WTC11 (cell line): ENCODE results near the gene EPN3. TPM values are rescaled to one million over a fixed set of nuclear protein-coding genes. Genes with fewer than 3 reads are reported as not detected.

Experiments used
- ATAC-seq: fragments of 200-7000 bp; cut with Tn5 transposase; 2 replicates; pipeline ENCODE4 v1.10.0; 2021; ENCODE audit warnings: mild to moderate bottlenecking, moderate library complexity
- CTCF ChIA-PET: fragments of 300-600 bp; sonication (Branson Sonifier 250); formaldehyde crosslinking; loops from one replicate; lab custom pipeline; 2021; ENCODE audit warnings: antibody characterized with exemption; lab: Charles Lee
- POLR2A ChIA-PET: fragments of 350-600 bp; sonication (Branson Sonifier 250); formaldehyde crosslinking; loops from one replicate; lab custom pipeline; 2021; ENCODE audit warnings: antibody characterized with exemption; lab: Charles Lee
- DNase-seq: peaks from one replicate; pipeline ENCODE4 v3.0.0; 2021; ENCODE audit warnings: low spot score
- H3K27ac Mint-ChIP-seq: 2 replicates; pipeline ENCODE4 v1.8.0; 2021; ENCODE audit warnings: mixed read lengths
- H3K27me3 Mint-ChIP-seq: 2 replicates; pipeline ENCODE4 v1.8.0; 2021; ENCODE audit warnings: low read depth, mild to moderate bottlenecking, moderate library complexity, mixed read lengths
- H3K36me3 Mint-ChIP-seq: 2 replicates; pipeline ENCODE4 v1.8.0; 2021; ENCODE audit warnings: mixed read lengths
- H3K4me1 Mint-ChIP-seq: 2 replicates; pipeline ENCODE4 v1.8.0; 2022; ENCODE audit warnings: mixed read lengths
- H3K4me3 Mint-ChIP-seq: 2 replicates; pipeline ENCODE4 v1.8.0; 2021; ENCODE audit warnings: mild to moderate bottlenecking, moderate library complexity, mixed read lengths
- H3K9me3 Mint-ChIP-seq: 2 replicates; pipeline ENCODE4 v1.8.0; 2021; ENCODE audit warnings: mixed read lengths
- AFF4 ChIP-seq: sonication (generic); formaldehyde crosslinking; IDR thresholded peaks from 2 replicates; pipeline ENCODE4 v1.8.1; 2023; ENCODE audit warnings: mild to moderate bottlenecking, missing genetic modification reagents, borderline replicate concordance
- ATF1 ChIP-seq: sonication (generic); formaldehyde crosslinking; IDR thresholded peaks from 2 replicates; pipeline ENCODE4 v1.8.1; 2023; ENCODE audit warnings: mild to moderate bottlenecking, moderate library complexity, missing genetic modification reagents
- CDX4 ChIP-seq: fragments of 250-450 bp; sonication (Bioruptor Pico); IDR thresholded peaks from 2 replicates; pipeline ENCODE4 v1.9.0; 2021; ENCODE audit warnings: moderate library complexity, mild to moderate bottlenecking, inconsistent platforms, borderline replicate concordance
- FOXJ3 ChIP-seq: sonication (generic); formaldehyde crosslinking; IDR thresholded peaks from 2 replicates; pipeline ENCODE4 v1.9.0; 2021; ENCODE audit warnings: missing genetic modification reagents, mild to moderate bottlenecking, borderline replicate concordance
- FOXK1 ChIP-seq: sonication (generic); formaldehyde crosslinking; IDR thresholded peaks from 2 replicates; pipeline ENCODE4 v1.8.0; 2022; ENCODE audit warnings: mild to moderate bottlenecking, moderate library complexity, missing genetic modification reagents
- FOXP1 ChIP-seq: sonication (generic); formaldehyde crosslinking; IDR thresholded peaks from 2 replicates; pipeline ENCODE4 v1.8.0; 2022; ENCODE audit warnings: missing genetic modification reagents, mild to moderate bottlenecking, moderate library complexity, borderline replicate concordance
- IRF1 ChIP-seq: sonication (generic); formaldehyde crosslinking; IDR thresholded peaks from 2 replicates; pipeline ENCODE4 v1.8.0; 2023; ENCODE audit warnings: missing genetic modification reagents
- MXD4 ChIP-seq: fragments of 250-450 bp; sonication (Bioruptor Pico); IDR thresholded peaks from 2 replicates; pipeline ENCODE4 v1.8.0; 2021; ENCODE audit warnings: mild to moderate bottlenecking, moderate library complexity, borderline replicate concordance
- NFE2L1 ChIP-seq: sonication (generic); formaldehyde crosslinking; IDR thresholded peaks from 2 replicates; pipeline ENCODE4 v1.8.1; 2023; ENCODE audit warnings: missing genetic modification reagents
- OVOL2 ChIP-seq: fragments of 250-450 bp; sonication (Bioruptor Pico); IDR thresholded peaks from 2 replicates; pipeline ENCODE4 v1.9.0; 2021; ENCODE audit warnings: mild to moderate bottlenecking, borderline replicate concordance
- PRRX2 ChIP-seq: fragments of 250-450 bp; sonication (Bioruptor Pico); IDR thresholded peaks from 2 replicates; pipeline ENCODE4 v1.8.0; 2021; ENCODE audit warnings: mild to moderate bottlenecking
- SP1 ChIP-seq: sonication (generic); formaldehyde crosslinking; conservative IDR thresholded peaks from 2 replicates; pipeline ENCODE4 v1.8.1; 2022; ENCODE audit warnings: missing genetic modification reagents
- TP53 ChIP-seq: sonication (generic); formaldehyde crosslinking; IDR thresholded peaks from 2 replicates; pipeline ENCODE4 v1.8.1; 2023; ENCODE audit warnings: mild to moderate bottlenecking, missing genetic modification reagents
- ZBTB21 ChIP-seq: sonication (generic); formaldehyde crosslinking; IDR thresholded peaks from 2 replicates; pipeline ENCODE4 v1.8.1; 2023; ENCODE audit warnings: mild to moderate bottlenecking, missing genetic modification reagents, borderline replicate concordance
- ZNF219 ChIP-seq: sonication (generic); formaldehyde crosslinking; IDR thresholded peaks from 2 replicates; pipeline ENCODE4 v1.8.0; 2023; ENCODE audit warnings: missing genetic modification reagents, mild to moderate bottlenecking, borderline replicate concordance
- ZNF396 ChIP-seq: fragments of 250-450 bp; sonication (Bioruptor Pico); IDR thresholded peaks from 2 replicates; pipeline ENCODE4 v1.8.0; 2021; ENCODE audit warnings: mild to moderate bottlenecking, moderate library complexity, borderline replicate concordance
- total RNA-seq: library from RNA; stranded (reverse); gene quantifications from 3 replicates; pipeline ENCODE4 v1.2.3, GENCODE V29; 2021
- TF ChIP-seq, protein P1 (sequence below): sonication (generic); formaldehyde crosslinking; IDR thresholded peaks from 2 replicates; pipeline ENCODE4 v1.8.1; 2023; ENCODE audit warnings: mild to moderate bottlenecking, missing genetic modification reagents, moderate library complexity
- TF ChIP-seq, protein P2 (sequence below): fragments of 250-450 bp; sonication (Bioruptor Pico); conservative IDR thresholded peaks from 2 replicates; pipeline ENCODE4 v1.9.0; 2021; ENCODE audit warnings: mild to moderate bottlenecking

Gene EPN3
- total RNA-seq, 1 experiment from 2014 or later = 8.8 TPM

- TF ChIP-seq AFF4 (CRISPR knock-in tag) (no peak), FOXJ3 (no peak), ZBTB21 (CRISPR knock-in tag) (no peak), NFE2L1 (CRISPR knock-in tag) (no peak), ATF1 (CRISPR knock-in tag) (no peak), IRF1 (CRISPR knock-in tag) (no peak)
Observed at GRCh38 chr17:50520483-50520882, 12.1 kb upstream of the EPN3 start (continued).

DNA sequence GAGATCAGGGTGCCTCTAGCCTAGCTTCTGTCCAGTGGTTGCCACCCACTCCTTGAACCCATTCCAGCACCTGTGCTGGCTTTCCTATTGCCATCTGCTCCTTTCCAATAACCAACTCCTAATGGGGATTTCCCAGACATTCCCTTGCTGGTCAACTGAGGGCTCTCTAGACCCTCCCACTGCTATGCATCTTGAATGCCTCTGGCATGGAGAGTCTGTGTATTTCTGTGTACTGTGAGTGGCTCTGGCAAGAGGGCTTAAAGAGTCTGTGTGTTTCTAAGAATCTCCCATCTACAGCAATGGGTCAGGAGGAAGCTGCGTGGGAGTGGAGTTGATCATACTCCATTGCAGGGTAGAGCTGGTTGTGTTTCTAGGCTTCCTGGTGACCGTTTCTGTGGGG lies 11.0 kb upstream of the EPN3 start:
- ChIA-PET POLR2A (no interaction called here), CTCF (interaction anchor here (0.7 to 2.7 kb wide), 3 partner anchors 11 to 43 kb away, joined by 3 to 17 read pairs (median 5); partner anchors contain the start of gene EPN3)
- Mint-ChIP-seq H3K4me1 (peaks cover 6% of the 10 kb centered on the region), H3K4me3 (no peak overlapping the region), H3K36me3 (no peaks in the 10 kb centered on the region), H3K27me3 (no peaks in the 10 kb centered on the region; the same call in 1 of the 2 replicates), H3K9me3 (no peaks in the 10 kb centered on the region), H3K27ac (no peak overlapping the region)
- DNase-seq (no peak), ATAC-seq (no peak)
- TF ChIP-seq PRRX2 (CRISPR knock-in tag) (no peak), SP1 (CRISPR knock-in tag) (no peak), CDX4 (CRISPR knock-in tag) (no peak), NFE2L1 (CRISPR knock-in tag) (no peak), TP53 (CRISPR knock-in tag) (no peak), FOXP1 (CRISPR knock-in tag) (no peak), ZNF396 (CRISPR knock-in tag) (no peak), OVOL2 (no peak)

GRCh38 chr17:50522766-50523165 lies 9.8 kb upstream of the EPN3 start:
- CTCF ChIA-PET = no interaction called here
- Mint-ChIP-seq H3K4me1 (peaks cover 6% of the 10 kb centered on the region), H3K36me3 (no peaks in the 10 kb centered on the region), H3K27me3 (no peaks in the 10 kb centered on the region; the same call in 1 of the 2 replicates), H3K9me3 (no peaks in the 10 kb centered on the region), H3K27ac (no peak overlapping the region), H3K4me3 (no peak overlapping the region)
- no peak for ATAC-seq
- POLR2A ChIA-PET = interaction anchor here (1.0 kb wide), 1 partner anchor 9 kb away, joined by 3 read pairs; no protein-coding TSS in a partner anchor
- DNase-seq = no peak
- TF ChIP-seq, protein P1, sequence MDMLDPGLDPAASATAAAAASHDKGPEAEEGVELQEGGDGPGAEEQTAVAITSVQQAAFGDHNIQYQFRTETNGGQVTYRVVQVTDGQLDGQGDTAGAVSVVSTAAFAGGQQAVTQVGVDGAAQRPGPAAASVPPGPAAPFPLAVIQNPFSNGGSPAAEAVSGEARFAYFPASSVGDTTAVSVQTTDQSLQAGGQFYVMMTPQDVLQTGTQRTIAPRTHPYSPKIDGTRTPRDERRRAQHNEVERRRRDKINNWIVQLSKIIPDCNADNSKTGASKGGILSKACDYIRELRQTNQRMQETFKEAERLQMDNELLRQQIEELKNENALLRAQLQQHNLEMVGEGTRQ (CRISPR knock-in tag) = no peak
- no peak for TF ChIP-seq MXD4 (CRISPR knock-in tag)
- TF ChIP-seq ZNF219 (CRISPR knock-in tag) = no peak
- no peak for TF ChIP-seq AFF4 (CRISPR knock-in tag)
- TF ChIP-seq FOXK1 = no peak
- TF ChIP-seq, protein P2, sequence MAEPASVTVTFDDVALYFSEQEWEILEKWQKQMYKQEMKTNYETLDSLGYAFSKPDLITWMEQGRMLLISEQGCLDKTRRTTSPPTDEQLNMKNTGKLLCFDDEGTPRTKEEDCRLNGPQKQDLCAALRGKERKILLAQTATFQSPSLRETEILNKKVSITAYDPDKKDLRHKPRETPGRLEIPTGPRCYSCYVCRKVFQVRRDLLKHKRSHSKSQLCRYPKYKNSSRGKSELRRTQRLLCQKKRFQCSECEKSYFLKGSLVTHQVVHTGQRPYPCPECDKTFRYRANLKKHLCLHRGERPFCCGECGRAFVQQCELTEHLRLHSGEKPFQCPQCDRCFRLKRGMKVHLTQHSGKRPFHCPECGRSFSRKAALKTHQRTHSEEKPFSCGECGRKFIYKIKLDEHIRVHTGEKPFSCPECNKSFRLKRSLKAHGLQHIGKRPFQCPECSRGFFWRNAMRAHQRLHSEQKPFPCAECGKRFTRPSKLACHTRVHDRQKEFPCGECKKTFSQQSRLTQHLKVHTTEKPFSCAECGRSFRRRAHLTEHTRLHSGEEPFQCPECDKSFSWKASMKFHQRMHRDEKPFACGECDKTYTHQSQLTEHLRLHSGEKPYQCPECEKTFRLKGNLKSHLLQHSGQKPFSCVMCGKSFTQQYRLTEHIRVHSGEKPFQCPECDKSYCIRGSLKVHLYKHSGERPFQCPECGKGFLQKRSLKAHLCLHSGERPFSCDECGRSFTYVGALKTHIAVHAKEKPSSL (CRISPR knock-in tag) = no peak
